ENCODE measurements around the gene FRY.
A peak's percentile ranks its signal among the peaks of the same experiment; 100 is the strongest.
"Not testable (repeated sequence)": the region's sequence is repeated elsewhere in the genome, so short reads cannot be mapped to it uniquely, and the experiment has no call there.

Gene FRY

DNA sequence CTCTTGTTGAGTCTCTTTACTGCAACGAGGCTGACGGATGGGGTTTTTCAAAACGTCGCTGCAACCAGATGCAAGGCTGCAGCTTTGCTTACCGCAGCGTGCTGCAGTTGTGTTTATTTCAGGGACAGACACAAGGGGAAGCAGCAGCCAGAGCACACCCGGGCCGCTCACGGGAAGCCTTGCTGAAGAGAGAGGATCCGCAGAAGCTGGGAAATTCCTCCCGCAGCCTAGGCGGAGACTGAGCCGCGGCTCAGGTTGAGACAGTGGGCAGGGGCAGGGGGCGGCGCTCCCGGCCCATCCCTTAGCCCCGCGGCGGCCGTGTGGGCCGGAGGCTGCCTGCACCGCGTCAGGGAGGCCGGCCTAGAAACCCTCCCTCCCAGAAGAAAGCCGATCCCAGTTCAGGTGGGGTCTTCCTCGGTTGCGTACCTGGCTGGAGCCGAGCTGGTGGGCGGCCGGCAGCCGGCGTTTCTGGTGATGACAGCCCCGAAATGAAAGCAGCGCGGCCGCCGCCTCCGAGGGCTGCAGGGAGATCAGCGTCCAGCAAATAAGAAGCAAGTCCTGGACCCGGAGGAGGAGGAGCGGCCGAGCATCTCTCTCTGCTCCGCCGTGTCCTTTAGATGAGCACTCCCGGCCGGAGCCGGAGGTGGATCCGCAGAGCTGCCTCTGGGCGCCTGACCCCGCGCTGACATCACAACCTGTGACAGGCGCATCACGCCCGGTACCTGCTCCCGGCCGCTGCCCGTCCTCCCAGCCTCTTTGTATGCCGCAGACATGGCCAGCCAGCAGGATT lies at the start of gene FRY:
FRY (plus strand) TSS at position 750 of the 790 bp plus-strand sequence; CDS start at position 772, 22 bp downstream.
- DNase-seq: peak; percentile 89

DNA sequence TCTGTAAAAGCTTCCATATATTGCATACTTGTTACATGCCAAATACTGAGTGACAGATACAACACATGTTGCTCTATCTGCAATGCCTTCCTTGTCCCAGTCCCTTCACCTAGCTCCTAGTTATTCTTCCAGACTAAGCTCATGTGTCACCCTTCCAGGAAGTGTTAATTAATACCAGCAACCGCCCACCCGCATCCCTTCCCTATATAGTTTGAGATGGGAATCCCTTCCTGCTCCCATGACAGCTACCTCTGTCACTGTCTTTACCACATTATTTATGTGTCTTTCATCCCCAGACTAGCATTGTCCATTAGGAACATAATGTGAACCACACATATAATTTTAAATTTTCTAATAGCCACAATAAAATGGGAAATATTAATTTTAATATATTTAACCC lies 49.5 kb upstream of the FRY start:
- no peak for DNase-seq

DNA sequence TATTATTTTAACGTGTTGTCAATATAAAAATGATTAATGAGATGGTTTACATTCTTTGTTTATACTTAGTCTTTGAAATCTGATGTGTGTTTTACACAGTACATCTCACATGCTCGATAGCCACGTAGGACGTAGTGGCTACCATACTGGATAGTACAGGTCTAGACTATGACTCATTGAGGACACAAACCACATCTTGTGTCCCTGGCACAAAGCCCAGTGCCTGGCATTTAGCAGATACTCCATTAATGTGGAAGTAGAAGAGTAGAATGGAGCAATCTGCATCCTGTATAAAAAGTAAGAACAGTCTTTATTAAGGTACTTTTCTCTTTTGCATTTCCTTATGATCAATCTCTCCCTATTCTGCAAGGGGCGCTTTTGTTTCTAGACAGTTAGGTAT lies 49.0 kb upstream of the FRY start:
- no peak for DNase-seq

DNA sequence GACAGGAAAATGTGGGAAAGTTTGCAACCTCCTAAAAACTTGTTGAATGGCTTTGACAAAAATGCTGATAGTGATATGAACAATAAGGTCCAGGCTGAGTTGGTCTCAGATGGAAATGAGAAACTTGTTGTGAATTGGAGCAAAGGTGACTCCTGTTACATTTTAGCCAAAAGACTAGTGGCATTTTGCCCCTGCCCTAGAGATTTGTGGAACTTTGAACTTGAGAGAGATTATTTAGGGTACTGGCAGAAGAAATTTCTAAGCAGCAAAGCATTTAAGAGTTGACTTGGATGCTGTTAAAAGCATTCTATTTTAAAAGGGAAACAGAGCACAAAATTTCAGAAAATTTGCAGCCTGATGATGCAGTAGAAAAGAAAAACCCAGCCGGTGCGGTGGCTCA lies 47.9 kb upstream of the FRY start:
- DNase-seq: not testable (repeated sequence)

DNA sequence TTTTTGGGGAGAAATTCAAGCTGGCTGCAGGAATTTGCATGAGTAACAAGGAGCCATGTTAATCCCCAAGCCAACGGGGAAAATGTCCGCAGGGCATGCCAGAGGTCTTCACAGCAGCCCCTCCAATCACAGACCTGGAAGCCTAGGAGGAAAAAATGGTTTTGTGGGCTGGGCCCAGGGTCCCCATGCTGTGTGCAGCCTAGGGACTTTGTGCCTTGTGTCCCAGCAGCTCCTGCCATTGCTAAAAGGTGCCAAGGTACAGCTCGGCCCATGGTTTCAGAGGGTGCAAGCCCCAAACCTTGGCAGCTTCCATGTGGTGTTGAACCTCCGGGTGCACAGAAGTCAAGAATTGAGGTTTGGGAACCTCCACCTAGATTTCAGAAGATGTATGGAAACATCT lies 47.2 kb upstream of the FRY start:
- not testable (repeated sequence) for DNase-seq

DNA sequence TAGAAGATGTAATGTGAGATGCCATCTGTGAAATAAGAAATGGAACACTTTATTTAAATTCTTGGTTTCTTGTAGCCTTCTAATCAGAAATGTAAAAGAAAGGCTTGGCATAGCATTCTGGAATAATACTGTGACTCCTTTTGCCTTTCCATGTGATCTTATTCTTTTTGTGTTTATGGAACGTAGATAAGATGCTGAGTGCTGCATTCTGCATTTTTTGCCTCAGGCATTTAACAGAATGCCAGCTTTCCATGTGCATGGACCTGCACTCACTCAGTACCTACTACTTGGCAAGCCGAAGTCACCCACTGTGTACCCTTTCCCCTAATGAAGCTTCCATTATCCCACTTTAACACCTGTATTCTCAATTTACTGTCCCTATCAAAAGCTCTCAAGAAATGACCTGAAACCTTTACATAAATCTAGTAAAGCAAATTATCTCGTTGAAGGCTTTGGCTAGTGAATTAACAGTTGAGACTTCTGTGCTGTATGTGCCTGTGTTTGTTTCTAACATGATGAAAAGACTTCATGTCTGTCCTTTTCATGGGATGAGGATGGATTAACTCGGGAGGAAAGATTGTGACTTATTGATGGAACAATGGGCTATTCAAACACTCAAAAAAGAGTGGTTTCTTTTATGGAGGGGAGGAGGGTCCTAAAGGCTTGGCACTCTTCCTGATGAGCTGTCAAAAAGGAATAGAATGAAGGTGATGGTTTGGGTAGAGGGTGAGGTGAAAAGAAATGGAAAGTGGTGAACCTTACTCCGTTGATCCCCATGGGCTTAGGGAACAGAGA lies 44.7 kb upstream of the FRY start:
- DNase-seq: no peak

DNA sequence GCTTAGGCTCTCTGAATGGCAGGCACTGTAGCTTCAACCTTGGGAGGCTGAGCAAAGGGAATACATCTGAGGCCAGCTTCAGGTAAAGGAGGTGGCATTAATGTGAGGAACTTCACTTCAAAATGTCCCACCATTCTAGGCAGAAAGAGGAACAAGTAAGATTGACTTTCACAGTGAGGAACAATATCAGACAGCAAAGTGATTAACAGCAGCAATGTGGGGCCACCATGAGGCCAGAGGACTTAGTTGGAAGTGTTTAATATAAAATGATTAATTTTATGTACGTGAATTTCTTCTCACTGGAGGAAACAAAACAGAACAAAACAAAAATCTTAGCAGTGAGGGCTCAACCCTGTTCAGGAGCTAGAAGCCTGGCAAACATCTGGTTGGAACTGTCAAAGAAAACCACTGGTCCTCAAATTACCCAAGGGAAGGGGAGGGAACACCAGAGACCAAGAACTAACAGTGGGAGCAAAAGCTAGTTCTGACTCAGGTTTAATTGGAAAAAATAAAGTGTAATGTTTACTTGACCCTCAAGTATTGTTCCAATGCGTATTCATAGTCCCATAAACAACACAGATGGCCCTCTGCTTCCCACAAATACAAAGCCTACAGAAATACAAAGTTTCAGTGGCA lies 43.9 kb upstream of the FRY start:
- no peak for DNase-seq

DNA sequence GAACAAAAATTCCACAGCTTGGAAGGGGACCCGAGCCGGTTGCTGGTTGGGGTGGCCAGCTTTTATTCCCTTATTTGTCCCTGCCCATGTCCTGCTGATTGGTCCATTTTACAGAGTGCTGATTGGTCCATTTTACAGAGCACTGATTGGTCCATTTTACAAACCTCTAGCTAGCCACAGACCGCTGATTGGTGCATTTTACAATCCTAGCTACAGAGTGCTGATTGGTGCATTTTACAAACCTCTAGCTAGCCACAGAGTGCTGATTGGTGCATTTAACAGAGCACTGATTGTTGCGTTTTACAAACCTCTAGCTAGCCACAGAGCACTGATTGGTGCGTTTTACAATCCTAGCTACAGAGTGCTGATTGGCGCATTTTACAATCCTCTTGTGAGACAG lies 37.2 kb upstream of the FRY start:
- not testable (repeated sequence) for DNase-seq

DNA sequence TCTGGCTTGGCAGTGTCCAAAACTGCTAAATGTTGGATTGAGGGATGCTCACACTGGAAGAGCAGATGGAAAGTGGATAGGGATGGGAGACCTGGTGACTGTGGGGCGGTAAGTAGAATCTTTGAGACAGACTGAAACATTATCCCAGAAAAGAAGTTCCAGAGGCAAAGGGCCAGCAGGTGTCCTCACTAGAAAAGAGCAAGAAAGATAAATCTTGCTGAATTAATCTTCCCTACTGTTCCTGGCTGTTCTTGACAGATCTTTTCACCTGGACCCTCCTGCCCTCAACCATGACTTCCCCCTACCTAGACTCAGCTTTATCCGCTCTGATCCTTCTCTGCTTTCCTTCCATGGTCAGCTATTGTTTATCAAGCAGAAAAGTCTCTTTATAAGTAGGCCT lies 35.0 kb upstream of the FRY start:
- DNase-seq: no peak

DNA sequence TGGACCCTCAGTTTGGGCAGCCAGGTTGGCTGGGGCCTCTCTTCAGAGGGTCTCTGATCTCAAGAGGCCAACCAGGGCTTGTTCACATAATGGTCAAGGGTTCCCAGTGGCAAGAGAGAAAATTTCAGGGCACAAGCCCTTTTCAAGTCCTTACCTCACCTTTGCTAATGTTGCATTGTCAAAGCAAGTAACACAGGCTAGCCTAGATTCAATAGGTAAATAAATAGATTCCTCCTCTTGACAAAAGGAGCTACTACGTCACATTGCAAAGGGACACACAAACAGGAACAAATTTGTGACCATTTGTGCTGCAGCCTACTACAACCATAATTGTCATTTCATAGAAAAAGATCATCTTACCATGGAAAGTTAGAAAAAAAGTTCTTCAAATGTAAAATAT lies 33.9 kb upstream of the FRY start:
- DNase-seq: no peak

DNA sequence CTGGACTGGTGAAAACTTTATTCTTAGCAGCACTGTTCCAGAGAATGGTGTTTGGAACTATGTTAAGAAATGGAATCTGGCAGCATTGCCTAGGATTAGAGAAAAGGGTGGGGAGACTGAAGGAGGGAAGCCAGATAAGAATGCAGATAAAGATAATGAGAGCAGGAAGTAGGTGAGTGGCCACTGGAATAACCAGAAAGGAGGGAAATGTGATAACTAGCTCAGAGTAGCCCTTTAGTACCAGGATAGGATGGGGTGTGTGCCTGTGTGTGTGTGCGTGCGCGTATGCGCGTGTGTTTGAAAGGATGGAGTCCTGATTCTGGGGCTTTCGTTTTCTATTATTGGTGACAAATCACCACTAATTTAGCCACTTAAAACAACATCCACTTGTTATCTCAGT lies 33.4 kb upstream of the FRY start:
- no peak for DNase-seq

DNA sequence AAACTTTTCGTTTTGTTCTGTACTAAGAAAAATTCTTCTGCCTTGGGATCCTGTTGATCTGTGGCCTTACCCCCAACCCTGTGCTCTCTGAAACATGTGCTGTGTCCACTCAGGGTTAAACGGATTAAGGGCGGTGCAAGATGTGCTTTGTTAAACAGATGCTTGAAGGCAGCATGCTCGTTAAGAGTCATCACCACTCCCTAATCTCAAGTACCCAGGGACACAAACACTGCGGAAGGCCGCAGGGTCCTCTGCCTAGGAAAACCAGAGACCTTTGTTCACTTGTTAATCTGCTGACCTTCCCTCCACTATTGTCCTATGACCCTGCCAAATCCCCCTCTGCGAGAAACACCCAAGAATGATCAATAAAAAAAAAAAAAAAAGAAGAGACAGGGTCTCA lies 30.8 kb upstream of the FRY start:
- DNase-seq: not testable (repeated sequence)

DNA sequence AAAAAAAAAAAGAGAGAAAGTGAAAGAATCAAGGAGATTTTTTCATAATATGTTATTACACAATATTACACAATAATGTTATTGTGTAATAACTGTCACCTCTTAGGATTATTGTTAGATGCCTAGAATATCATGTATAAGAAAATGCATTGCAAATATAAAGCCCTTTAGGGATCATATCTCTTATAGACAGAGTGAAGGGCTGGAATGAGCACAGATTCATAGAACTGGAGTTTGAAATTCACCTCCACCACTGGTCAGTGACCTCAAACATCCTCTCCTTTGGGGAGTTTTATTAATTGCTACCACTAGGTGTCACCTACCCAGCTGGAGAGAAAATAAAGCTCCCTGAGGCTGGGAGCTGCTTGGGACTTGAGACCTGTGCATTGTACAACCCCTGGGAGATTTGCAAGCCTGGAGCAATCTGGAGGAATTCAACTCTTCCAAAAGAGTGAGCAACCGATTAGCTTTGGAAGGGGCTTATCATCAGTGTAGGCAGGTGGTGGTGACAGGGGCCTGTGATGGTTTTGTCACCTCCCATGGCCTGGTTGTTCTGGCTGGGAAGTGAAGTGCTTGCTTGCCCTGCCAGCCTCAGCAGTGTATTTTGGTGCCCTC lies 30.3 kb upstream of the FRY start:
- DNase-seq: peak; percentile 29

DNA sequence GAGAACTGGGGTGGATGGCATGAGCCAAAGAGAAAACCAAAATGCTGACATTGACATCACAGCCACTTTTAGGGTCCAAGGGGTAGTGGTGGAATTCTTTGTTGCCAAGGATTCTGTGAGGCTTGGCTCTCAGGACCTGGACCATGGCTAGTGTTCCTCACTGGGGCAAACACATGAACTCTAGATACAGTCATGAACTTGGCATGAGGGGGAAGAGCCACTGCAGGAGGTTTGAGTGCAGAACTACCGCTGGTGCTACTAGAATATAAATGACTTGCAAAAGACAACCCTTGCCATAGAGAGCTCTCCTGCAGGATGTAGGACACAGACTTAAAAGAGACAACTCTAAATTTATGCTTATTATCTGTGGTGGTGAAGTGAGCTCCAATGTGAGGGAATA lies 29.8 kb upstream of the FRY start:
- DNase-seq: no peak

DNA sequence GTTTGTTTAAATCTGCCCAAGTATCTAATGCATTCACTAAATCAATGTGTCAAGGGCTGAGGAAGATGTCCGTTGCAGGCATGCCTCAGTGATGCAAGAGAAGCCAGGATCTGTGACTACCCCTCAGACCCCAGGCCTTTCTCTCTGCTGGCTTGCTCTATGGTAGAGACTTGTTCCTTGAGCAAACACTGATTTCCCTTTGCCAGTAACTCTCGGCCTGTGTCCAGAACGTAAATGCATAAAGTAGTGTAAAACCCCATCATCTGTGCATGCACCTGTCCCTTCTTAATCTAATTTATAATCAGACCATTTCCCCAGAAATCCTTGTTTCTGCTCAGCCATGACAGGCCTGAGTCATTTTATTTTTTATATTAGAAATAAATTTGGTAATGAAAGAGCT lies 28.7 kb upstream of the FRY start:
- no peak for DNase-seq

DNA sequence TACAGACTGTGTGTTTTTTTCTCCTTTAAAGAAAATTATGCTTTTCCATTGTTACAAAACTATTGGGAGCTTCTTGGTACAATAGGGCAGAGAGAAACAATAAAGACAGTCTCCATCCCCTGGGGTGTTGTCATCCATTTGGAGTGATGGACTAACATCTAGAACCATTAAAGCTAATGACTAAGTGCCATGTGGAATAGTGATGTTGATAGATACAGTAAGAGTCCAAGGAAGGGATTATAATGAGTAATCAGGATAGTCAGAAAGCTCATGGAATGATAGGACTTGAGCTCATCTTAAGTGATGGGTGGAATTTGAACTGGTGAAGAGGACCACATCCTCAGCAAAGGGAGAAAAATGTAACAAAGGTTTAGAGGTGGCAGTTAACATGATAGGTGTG lies 24.1 kb upstream of the FRY start:
- no peak for DNase-seq

DNA sequence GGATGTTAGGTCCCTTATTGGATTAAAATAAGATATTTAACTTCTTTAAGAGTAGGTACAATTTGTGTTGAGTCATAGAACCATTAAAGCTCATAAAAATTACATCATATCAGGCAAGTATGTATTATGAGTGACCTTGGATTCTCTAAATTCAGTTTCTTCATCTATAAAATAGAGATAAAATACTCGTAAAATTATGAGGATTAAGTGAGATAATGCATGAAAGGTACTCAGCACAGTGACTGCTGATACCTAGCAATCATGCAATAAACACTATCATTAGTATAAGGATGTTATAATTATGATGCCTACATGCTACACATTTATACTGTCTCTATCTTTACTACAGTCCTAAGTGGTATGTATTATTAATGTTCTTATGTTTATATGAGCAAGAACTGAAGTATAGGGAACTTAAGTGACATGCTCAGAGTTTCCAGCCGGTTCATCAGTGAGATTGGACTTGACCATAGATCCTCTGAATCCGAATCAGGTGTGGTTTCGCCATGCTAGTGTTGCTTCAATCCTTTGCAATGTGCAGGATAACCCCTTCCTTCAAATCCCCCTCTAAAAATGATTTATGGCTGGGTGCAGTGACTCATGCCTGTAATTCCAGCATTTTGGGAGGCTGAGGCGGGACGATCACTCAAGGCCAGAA lies 22.9 kb upstream of the FRY start:
- DNase-seq: no peak

DNA sequence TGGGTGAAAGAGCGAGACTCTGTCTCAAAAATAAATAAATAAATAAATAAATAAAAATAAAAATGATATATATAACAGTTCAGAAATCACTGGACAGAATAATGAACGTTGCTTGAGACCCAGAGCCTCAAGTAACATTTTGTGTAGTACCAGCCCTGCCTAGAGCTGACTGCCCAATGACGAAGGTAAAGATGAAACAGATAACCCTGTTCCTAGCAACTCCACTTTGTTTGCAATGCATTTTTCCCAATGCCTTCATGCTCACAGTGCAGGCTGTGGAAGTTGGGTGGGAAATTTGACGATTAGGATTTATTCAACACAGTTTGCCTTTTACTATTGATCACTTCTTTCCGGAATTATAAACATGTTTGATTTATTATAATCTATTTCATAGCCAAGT lies 22.2 kb upstream of the FRY start:
- DNase-seq: no peak

DNA sequence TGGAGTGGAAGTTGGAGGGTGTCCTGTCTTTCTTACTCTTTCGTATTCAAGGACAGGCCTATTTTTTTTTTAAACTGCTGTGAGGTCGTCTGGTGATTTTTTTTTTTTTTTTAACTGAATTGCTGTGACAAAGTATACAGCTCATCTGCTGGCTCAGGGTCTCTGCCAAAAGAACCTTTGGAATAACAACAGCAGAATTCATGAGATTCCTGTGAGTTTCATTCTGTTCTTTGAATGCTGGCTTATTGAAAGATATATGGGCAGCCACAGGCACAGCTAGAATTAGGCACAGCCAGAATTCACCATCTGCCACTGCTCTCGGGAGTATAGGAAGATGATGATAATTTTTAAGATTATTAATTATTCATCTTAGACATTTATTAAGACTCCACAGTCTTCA lies 21.4 kb upstream of the FRY start:
- DNase-seq: no peak

DNA sequence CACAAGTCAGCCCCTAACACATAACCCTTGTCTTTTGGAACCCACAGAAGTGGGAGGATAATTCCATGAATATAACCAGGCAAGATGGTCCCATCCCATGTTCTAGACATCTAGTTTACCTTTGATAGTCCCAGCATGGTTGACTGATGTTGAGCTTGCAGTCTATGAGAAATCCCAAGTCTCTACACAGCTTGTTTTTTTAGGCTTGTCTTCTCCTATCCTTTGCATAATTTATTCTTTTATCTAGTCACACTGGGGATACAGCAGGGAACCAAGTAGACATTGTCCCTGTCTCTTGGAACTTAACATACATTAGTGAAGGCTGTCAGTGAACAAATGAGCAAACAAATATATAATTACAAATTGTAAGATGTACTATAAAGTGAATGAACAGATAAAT lies 19.6 kb upstream of the FRY start:
- no peak for DNase-seq

DNA sequence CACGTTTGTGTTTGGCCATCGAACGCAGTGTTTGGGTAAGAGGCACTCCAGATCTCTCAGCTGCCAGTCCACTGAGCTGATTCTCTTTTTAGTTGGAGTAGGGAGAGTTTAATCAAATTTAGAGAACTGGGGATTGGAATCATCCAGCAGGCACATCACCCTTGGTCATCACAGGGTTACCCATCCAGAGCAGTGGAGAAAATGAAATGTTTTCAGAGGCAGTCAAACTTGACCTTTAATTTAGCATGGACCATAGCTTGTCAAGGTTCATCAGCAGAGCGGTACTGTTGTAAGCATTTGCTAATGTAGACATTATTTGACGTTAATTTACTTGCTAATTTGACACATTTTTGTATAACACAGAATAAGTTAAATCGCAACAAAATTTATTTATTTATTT lies 18.4 kb upstream of the FRY start:
- DNase-seq: no peak

DNA sequence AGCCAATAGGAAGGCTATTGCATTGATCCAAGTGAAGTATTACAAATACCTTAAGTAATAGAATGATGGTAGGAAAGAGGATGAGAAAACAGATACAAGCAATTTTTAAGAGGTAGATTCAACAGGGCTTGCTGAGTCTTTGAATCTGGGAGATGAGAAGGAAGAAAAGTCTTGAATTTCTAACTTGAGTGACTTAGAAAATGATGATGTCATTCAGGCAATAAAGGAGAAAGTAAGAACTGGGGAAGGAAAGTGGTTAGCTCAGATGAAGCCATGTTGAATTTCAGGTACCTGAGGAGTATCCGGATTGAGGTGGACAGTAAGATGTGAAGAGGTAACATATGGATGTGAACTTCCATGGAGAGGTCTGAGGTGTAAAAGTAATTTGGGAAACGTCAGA lies 15.5 kb upstream of the FRY start:
- DNase-seq: no peak

DNA sequence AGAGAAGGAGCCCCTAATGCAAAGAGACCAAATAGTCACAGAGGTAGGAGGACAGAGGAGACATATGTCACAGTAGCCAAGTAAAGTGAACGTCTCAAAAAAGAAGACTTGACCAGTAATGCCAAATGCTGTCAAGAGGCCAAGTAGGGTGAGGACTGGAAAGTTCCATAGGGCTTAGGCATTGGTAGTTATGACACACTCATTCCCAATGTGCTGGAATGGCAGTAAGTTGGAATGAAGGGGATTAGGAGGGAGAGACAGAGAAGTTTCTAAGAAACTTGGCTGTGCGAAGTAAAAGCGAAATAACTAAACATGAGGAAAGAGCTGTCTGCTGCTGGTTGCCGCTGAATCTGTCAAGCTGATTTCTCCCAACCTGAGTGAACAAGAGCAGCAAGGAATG lies 14.9 kb upstream of the FRY start:
- DNase-seq: no peak
